Activated CD8-positive, alpha-beta memory T cell treated with anti-CD3 and anti-CD28 coated beads, Interleukin-2, amount 50 U/mL, for 24 hours (primary cell): ENCODE measurements around the gene TMED10.
A peak's percentile ranks its signal among the peaks of the same experiment; 100 is the strongest.

Source experiments
- DNase-seq: peaks from one replicate; pipeline ENCODE4 v3.0.0-alpha.2; 2020; ENCODE audit errors: extremely low read depth

Gene TMED10

DNA sequence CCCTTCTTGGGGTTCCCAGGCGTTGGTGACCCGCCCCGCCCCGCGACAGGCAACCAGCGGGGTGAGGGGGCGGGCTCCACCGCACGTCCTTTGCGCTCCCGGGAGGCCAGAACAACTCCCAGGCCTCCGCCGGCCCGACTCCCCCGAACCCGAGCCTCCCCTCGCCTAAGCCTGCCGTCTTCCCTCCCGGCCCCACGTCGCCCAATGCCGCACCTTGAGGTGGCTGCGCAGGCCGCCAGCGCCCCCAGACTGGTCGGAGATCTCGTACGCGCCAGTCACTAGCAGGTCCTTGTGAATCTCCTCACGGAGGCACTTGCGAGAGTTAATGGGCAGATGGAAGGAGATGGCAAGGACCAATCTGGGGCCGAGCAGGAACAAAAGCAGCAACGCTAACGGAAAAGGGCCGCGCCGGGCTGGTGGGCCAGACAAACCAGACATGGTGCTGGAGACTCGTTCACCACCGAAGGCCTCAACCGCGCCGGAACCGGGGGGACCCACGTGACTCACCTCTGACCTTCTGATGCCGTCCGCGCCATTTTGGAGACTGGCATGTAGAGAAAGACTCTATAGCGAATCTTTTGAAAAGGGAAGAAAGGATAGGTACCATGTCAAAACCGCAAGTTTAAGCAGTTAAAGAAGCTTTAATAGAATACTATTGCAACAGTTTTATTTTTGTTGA lies at the start of gene TMED10:
TSS of gene TMED10 (minus strand) at position 471 of the 679 bp plus-strand sequence. CDS start at position 438, 33 bp downstream.
- peak; percentile 83 for DNase-seq

DNA sequence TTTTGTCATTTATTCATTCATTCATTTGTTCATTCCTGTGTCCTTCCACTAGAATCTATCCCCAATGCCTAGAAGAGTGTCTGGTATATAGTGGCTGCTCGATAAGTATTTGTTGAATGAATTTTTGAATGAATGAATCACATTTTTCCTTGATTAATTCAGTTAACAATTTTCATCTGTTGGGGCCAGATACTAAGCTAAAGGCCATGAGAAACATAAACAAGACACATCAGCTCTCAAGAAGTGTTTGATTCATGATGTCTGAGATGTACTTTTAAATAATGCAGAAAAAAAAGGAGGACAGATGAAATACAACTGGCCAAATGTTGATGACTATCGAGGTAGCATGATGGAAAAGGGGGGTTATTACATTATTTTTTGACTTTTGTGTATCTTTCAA lies 48.1 kb upstream of the TMED10 start:
- DNase-seq, result no peak

DNA sequence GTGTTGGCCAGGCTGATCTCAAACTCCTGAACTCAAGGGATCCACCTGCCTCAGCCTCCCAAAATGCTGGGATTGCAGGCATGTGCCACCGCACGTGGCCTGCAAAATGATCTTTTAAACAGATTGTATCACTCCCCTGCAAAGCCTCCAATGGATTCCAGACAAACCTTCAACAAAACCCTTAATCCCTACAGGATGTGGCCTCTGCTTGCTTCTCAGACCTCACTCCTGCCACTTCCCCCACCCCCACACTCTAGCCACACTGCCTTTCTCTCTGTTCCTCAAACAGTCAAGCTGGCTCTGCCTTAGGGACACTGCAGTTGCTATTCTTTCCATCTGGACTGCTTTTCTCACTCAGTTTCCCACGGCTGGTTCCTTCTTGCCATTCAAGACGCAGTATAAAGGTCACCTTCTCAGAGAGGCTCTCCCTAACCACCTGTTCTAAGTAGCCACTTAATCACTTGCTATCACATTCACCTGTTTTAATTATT lies 47.3 kb upstream of the TMED10 start:
- DNase-seq, result no peak

DNA sequence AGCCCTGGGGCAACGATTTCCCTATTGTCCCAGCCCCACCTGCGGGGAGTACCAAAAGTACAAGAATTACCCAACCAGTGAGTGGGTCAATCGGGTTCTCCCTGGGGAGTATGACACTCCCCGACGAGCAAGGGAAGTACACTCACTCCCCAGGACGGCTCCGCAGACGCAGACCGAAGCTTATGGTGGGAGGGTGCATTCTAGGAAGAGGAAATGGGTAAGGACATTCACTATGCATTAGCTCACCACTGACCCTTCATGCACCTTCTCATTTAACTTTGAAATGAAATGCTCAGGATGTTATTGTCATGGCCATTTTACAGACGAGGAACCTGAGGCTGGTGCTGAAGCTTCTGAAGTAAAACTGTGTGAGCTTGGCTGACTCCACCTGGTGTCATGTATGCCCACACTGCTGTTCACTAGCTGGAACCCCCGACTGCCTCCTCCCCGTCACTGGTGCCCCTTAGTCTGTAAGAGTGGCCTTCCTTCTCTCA lies 45.8 kb upstream of the TMED10 start:
- no peak for DNase-seq

DNA sequence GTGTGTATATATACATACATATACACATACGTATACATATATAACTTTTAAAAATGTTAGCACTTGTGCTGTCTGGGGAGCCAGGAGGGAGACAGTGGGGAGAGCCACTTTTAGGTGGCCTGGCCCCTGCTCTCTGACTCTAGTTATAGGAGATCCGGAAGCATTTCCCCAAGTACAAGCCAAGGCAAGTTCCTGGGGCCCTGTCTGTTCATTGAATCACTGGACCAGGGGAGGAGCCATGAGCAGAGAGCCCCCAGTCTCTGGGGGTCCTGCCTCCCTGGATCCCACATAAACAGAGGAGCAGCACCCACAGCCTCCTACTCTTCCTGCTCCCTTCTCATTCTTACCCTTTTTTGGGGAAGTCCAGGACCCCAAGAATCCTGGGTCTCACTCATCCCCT lies 45.4 kb upstream of the TMED10 start:
- no peak for DNase-seq

DNA sequence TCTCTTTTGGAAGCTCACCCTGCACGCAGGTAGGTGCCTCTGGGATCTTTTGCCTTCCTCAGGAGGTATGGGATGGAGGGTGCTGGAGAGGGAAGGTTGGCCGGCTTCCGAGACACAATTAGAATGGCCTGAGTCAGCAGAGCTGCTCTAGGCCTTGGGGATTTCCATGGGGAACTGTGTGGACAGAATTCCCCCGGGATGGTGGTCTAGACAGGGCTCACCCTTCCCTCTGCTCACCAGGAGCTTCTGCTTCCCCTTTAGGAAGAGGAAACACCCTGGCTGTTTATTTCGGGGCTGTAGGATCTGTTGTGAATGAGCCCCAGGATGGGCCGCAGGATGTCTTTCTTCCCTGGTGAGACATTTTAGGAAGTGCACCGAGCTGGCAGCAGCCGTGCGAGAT lies 43.7 kb upstream of the TMED10 start:
- no peak for DNase-seq

DNA sequence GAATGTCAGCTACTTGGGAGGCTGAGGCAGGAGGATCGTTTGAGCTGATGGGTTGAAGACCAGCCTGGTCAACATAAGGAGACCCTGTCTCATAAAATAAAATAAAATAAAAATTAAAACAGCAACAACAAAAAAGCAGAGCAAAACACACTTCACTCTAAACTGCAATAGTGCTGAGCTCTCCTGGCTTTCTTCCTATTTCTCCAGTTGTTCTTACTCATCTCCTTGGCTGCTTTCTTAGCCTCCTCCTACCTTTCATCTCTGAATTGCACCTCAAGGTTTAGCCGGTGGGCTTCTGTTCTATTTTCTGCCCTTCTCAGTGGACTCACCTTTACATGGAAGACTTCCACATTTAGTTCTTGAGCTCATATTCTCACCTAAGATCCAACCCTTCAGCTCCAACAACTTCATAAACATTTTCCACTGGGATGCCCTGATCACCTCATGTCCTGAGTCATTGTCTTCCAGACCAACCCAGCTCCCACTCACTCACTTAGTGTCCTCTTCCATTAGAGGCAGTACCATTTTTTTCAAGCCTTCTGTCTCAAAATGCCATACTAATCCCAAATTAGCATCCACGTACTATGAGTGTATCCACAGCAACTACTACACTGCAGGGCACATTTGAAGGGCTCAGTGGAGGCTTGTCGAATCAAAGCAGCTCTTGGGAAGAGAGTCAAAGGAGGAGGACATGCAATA lies 41.2 kb upstream of the TMED10 start:
- no peak for DNase-seq

DNA sequence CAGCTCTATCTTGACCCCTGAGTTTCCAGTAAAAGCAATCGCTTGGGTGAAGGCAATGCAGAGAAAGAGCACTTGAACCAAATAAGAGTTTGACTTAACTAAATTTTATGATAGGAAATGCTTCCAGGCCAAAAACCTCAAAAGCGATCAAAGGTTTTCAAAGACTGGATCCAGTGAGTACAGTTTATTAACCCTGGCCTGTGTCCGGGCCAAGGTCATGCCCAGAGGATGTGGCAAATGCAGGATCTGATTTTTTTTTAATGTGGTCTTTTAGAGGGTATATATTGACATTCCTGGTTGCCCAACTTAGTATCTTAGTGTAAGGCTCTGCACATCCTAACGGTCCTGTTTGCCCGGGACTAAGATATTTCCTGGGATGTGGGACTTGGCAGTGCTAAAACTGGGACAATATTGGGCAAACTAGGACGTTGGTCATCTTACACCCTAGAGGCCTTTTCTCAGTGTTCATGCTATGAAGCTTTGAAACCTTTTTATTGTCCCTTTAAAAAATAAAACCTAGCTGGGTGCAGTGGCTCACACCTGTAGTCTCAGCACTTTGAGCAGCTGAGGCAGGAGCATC lies 40.1 kb upstream of the TMED10 start:
- DNase-seq, result no peak

DNA sequence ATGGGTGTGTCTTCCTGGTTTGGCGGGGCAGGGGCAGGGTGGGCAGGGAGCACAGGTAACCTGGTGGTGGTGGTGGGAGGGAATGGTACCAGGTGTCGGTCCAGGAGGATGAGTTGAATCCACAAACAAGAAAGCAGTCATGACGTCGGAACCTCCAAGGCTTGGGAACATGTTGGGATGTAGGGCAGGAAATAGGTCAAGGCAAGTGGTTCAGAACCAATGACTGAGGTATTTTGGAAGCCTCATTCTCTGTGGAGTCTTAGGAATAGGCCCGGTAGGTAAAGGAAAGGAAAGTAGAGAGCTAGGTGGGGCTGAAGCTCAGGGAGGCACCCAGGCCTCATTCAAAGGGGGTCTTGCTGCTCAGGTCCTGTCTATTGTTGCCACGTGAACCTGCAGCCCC lies 39.1 kb upstream of the TMED10 start:
- DNase-seq, result no peak

DNA sequence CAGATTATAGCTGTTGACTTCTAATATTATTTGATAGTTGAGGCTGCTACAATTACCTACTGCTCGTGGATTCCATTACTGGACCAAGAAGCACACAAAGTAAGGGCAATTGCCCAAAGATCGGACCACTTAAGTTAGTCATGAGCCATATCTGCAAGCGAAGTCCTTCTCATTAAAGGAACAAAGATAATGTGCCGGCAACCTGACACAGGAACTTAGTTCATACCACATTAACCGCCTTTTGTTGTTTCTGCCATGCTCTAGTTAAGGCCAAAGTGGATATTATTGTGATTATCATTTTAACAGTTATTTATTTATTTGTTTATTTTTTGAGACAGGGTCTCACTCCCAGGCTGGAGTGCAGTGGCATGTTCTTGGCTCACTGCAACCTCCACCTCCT lies 38.1 kb upstream of the TMED10 start:
- DNase-seq, result no peak

DNA sequence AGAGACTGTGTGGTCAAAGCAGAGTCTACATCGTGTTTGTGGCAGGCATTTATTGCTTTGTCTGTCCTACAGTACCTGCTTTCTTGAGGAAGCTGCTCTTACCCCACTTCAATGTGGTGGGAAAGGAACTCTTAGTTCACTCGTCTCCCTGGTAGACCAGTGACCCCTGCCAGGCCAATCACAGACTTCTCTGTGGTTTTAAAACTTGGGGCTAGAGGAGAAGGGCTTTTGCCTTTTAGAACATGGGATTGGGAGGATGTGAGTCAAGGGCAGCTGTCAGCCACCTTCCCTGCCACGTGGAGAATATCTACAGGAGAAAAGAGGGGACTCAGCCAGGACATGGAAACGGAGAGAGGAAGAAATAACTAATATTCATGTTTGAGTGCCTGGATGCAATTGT lies 36.8 kb upstream of the TMED10 start:
- DNase-seq, result no peak

DNA sequence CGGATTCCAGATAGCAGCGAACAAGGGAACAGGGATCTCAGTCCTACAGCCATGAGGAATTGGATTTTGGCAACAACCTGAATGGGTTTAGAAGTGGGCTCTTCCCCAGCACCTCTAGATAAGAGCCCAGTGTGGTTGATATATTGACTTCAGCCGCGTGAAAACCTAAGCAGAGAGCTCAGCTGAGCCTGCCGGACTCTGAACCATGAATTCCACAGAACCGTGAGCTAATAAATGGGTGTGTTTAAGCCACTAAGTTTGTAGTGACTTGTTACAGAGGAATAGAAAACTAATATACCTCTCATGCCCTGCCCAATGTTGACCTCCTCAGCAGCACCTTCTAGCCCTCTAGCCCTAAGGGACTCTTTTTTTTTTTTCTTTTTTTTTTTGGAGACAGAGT lies 32.4 kb upstream of the TMED10 start:
- no peak for DNase-seq

DNA sequence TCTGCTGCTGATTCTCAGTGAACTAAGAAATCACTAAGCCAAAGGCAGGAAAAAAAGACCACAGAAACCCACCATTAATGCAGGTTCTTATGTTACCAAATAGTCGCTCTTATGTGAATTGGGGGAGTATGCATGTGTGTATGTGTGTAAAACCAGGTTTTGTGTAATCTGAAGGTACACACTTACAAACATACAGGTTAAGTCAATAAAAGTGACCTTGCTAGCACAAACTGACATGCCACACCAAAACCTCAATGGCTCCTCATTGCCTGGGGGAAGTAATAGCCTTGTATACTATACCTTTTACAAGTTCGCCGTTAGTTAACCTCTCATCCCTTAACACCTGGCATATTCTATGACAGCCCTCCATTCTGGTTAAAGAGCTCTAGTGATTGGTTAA lies 29.8 kb upstream of the TMED10 start:
- DNase-seq, result no peak

DNA sequence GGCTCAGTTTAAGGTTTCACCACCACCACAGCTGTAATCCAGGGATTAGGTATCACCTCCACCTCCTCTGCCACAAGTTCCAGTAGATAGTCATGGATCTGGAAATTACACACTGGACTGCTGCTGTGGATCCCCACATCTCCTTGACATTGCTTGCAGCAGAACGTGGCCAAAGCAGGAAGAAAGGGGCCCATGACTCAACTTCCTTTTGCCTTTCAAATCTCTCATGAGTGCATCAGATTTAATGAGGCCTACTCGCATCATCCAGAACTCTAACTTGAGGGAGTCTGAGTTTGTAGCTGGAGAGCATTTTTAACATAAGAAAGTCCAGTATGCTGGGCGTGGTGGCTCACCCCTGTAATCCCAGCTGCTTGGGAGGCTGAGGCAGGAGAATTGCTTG lies 29.2 kb upstream of the TMED10 start:
- DNase-seq, result no peak

DNA sequence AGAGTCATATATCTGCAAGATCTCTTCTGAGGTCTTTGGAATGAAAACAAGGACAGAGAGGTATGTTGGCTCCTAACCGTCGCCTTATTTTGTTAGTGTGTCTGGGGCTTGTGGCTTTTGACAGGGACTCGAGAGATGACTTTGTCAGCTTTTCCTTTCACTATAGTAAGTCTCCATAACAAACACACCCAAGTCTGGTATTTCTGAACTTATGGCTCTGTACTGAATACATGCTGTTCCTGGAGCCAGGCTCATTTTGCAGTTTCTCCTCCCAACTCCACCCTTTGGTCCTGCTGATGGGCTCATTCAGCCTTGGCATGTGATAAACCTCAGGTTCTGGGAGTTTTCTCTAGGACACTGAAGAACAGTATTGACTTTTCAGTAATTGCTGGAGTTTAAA lies 27.7 kb upstream of the TMED10 start:
- no peak for DNase-seq

DNA sequence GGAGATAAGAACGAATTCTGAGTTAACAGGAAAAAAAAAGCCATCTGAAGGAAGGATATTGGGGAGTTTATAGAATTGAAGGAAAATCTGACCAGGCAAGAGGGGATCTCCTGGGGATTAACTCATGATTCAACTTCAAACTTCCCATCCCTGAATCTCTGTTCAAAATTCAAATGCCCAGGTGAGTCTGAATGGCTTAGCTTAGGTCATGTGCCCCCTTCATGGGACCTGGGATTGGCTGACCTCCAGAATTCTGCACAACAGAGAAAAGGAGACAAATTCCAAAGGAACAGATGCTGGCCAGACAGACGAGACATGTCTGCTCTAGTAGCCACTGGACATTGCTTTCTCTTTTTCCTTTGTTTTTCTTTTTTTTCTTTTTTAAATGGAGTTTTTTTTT lies 26.2 kb upstream of the TMED10 start:
- no peak for DNase-seq

DNA sequence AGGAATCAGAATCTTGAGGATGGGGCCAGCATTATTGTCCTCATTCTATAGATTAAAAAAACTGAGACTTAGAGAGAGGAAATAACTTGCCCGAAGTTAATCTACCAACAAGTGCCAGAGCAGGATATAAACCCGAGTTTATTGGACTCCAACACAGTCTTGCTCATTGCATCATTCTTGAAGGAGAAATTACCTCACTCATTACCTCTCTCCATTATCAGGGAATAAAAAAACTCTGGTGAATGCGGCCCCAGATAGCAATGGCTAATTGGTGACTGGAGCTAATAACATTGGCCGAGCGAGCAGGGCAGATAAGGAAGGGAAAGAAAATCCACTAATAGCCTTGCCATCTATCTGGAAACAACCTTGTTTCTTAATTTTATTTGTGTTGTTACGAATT lies 24.7 kb upstream of the TMED10 start:
- DNase-seq, result no peak

DNA sequence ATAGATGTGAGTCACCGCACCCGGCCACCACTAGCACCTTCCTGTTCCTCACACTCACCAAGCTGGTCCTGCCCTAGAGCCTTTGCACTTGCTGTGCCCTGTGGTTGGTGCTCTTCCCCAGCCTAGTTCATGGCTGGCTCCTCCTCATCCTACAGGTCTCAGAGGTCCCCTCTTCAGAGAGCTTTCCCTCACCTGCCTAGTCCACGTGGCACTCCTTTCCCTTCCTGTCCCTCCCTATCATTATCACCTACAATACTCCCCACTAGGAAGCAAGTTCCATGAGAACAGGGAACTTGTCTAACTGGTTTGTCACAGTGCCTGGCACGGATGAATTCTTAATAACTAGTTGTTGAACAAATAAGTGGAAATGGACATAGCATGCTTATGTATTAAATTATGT lies 24.0 kb upstream of the TMED10 start:
- DNase-seq, result no peak

DNA sequence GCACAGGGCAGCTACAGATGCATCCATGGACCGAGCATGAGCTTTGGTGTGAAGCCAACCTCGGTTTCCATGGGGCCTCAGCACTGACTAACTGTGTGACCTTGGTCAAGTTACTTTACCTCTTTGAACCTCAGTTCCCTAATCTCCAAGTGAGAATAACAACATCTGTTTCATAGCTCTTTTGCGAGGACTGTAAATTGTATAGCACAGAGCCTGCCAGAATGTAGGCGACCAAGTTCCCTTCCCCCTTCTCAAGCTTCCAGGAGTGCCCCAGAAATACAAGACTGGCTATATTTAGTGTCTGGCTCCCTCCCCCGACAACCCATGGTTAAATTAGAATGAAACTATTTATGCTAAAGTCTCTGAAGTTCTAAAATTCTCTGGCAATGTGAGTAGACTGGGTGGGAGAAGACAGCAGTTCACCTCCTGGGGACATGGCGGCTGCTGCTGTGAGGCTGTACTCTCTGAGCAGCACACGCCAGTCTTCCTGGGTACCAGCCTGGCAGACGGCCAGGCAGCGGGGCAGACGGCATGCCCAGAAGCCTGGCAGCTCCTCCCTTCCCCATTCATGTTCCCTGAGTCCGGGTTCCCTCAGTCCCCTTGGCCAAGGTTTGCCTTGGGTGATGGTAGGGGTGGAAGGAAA lies 22.0 kb upstream of the TMED10 start:
- no peak for DNase-seq

DNA sequence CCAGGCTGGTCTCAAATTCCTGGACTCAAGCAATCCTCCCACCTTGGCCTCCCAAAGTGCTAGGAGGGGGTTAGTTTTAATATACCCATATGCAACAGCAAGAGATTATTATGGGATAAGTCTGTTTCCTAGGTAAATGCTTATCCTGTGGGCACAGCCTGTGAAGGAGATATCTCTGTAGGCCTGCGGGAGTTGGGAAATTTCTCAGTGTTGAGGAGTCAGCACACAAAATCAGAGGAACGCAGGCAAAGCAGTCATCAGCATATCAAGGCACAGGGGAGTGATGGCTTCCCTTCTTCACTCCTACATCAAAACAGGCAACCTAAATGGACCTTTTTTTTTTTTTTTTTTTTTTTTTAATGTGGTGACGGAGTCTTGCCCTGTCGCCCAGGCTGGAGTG lies 20.9 kb upstream of the TMED10 start:
- DNase-seq, result no peak

DNA sequence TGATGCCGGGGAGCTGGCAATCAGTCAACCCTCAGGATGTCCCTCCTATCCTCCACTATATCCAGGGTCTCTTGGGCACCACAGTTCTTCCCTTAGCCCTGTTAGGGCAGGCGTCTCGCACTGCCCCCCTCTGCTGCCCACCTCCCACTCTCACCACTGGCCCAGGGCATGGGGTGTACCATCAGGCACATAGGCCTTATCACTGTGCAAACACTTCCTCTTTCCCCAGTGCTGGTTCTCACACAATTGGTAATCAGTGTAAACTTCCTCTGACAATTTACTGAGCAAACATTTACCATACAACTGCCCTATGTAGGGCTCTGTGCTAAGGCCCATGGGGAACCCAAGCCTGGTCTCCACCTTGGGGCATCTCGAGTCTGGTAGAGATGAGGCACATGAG lies 20.1 kb upstream of the TMED10 start:
- DNase-seq, result no peak

DNA sequence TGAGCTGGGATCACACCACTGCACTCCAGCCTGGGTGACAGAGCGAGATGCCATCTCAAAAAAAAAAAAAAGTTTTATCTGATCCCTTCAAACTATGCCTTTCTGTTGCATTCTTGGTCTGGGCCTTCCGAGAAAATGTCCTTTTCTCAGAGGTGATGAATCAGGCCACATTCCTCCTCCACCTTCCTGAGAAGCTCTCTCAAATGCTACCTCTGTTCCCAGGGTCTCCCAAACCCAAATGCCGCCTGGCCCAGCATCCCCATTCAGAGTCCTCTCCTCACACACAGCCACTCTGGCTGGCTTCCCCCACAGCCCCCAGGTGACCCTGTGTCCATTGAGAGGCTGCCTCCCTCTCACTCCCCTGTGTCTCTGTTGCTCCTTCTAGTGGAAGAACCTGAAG lies 19.7 kb upstream of the TMED10 start:
- no peak for DNase-seq

DNA sequence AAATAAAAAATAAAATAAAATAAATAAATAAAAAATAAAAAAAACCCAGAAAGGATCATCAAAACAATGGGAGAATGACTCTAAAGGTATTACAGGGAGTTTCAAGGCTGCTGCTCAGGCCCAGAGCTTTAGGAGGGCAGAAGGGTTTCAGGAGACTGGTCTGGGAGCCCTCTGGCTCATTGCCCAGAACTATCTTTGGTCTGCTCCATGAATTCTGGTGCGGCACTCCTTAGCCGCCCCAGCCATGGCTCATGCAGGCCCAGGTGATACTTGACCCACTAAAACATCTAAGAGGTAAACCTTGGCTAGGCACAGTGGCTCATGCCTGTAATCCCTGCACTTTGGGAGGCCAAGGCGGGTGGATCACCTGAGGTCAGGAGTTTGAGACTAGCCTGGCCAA lies 14.7 kb upstream of the TMED10 start:
- DNase-seq, result no peak
